Left lung (tissue), 10 donors: Measurements from ENCODE around the gene NFS1. TPM values are rescaled to one million over a fixed set of nuclear protein-coding genes. Genes with fewer than 3 reads are reported as not detected.

ENCODE experiments used
- ATAC-seq: fragments of 200-7000 bp; cut with Tn5 transposase; one replicate; pipeline ENCODE4 v1.9.1; 2020; ENCODE audit warnings: moderate library complexity
- DNase-seq, 4 donors: peaks; one replicate each; pipeline ENCODE4 v3.0.0-alpha.2; 2013 to 2020
- H3K27ac ChIP-seq, 2 donors: fragments of 200-600 bp; sonication (generic) in 1 of 2; one replicate each; pipeline versions ENCODE4 v1.5.0 to v1.8.0; 2020 to 2021
- H3K27me3 ChIP-seq, 2 donors: fragments of 200-600 bp; sonication (generic) in 1 of 2; one replicate each; pipeline versions ENCODE4 v1.5.0 to v1.8.0; 2020 to 2021
- H3K36me3 ChIP-seq, 2 donors: fragments of 200-600 bp; sonication (generic) in 1 of 2; one replicate each; pipeline versions ENCODE4 v1.5.0 to v1.8.0; 2020 to 2021
- H3K4me1 ChIP-seq, 2 donors: fragments of 200-600 bp; one replicate each; pipeline ENCODE4 v1.8.0; 2021
- H3K4me3 ChIP-seq, 2 donors: fragments of 200-600 bp; sonication (generic) in 1 of 2; one replicate each; pipeline versions ENCODE4 v1.5.0 to v1.8.0; 2020 to 2021; ENCODE audit warnings: mild to moderate bottlenecking in 1 of 2
- H3K9me3 ChIP-seq, 2 donors: fragments of 200-600 bp; sonication (generic) in 1 of 2; one replicate each; pipeline versions ENCODE4 v1.5.0 to v1.8.0; 2020 to 2021
- intact Hi-C, 2 donors: fragments of 100-400 bp; cut with DNase I; formaldehyde crosslinking; loops; one replicate each; pipeline versions ENCODE4 v1.11.2 to v1.14.2; 2022
- polyA plus RNA-seq, 6 donors: library from polyadenylated mRNA; unstranded; fragments of 120-200 nt; gene quantifications; one replicate each; pipeline ENCODE4 v1.2.1, GENCODE V29; 2013; ENCODE audit not compliant: insufficient read length in 6 of 6
- total RNA-seq, 2 donors: library from RNA; stranded (reverse); fragmentation: NEBNext Ultra II Directional; extraction: Animal tissue kit (Norgen Biotek cat#: 25700); gene quantifications; one replicate each; pipeline ENCODE4 v1.2.1, GENCODE V29; 2021
- TF ChIP-seq, protein P1 (sequence below), 2 donors: fragments of 200-600 bp; sonication (generic) in 1 of 2; IDR thresholded peaks; one replicate each; pipeline versions ENCODE4 v1.5.0 to v1.8.0; 2021; ENCODE audit warnings: antibody characterized with exemption in 2 of 2
- donor health status: DM: no; HTN: yes; CAD: no.
- donor health status: DM: no; HTN: no; CAD: no.

NFS1 gene
- total and polyA plus RNA-seq, 8 donors: 18.5 to 32.5 (median 20.5) TPM

GRCh38 chr20:35637276-35637675 is 61.9 kb downstream of the NFS1 start:
- TF ChIP-seq, protein P1, sequence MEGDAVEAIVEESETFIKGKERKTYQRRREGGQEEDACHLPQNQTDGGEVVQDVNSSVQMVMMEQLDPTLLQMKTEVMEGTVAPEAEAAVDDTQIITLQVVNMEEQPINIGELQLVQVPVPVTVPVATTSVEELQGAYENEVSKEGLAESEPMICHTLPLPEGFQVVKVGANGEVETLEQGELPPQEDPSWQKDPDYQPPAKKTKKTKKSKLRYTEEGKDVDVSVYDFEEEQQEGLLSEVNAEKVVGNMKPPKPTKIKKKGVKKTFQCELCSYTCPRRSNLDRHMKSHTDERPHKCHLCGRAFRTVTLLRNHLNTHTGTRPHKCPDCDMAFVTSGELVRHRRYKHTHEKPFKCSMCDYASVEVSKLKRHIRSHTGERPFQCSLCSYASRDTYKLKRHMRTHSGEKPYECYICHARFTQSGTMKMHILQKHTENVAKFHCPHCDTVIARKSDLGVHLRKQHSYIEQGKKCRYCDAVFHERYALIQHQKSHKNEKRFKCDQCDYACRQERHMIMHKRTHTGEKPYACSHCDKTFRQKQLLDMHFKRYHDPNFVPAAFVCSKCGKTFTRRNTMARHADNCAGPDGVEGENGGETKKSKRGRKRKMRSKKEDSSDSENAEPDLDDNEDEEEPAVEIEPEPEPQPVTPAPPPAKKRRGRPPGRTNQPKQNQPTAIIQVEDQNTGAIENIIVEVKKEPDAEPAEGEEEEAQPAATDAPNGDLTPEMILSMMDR (IDR thresholded peaks at IDR 0.05): no peak
- Histone ChIP-seq H3K4me3 (no peak overlapping the region), H3K4me1 (peaks cover 0 to 17% of the 10 kb centered on the region in 2 donors), H3K27ac (no peak overlapping the region), H3K9me3 (no peaks in the 10 kb centered on the region), H3K27me3 (no peaks in the 10 kb centered on the region), H3K36me3 (peaks cover 0 to 7% of the 10 kb centered on the region in 2 donors)
- intact Hi-C loops: no loop called here
- ATAC-seq (no peak), DNase-seq (no peak)

DNA sequence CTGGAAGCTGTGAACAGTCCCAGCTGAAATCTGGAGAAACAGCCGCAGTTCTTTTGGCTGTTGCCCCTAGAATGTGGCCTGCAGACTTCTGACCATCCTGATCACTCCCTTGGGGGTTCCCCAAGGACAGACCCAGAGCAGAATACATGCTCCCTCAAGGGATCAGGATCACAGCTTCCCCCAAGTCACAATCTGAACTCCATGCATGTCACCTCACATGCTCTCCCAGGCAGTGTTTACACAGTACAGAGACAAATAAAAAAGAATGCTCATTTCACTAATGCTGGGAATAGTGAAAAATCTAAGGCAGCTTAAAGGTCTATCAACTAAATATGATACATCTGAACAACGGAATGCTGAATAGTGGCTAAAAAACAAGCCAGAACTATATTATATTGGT is 63.1 kb downstream of the NFS1 start:
- Histone ChIP-seq H3K27ac (no peak overlapping the region), H3K9me3 (no peaks in the 10 kb centered on the region), H3K36me3 (peaks cover 0 to 19% of the 10 kb centered on the region in 2 donors), H3K4me3 (no peak overlapping the region), H3K4me1 (peaks cover 0 to 11% of the 10 kb centered on the region in 2 donors), H3K27me3 (no peaks in the 10 kb centered on the region)
- TF ChIP-seq, protein P1 (IDR thresholded peaks at IDR 0.05): no peak
- intact Hi-C loops: no loop called here
- peak in 1 of 4 donors; percentile 5 for DNase-seq
- ATAC-seq: no peak

- DNase-seq (peak in 1 of 4 donors; percentile 58), ATAC-seq (no peak)
- Histone ChIP-seq H3K9me3 (no peaks in the 10 kb centered on the region), H3K27me3 (no peaks in the 10 kb centered on the region), H3K4me3 (no peak overlapping the region), H3K27ac (no peak overlapping the region), H3K4me1 (peaks cover 0 to 11% of the 10 kb centered on the region in 2 donors), H3K36me3 (peaks cover 0 to 23% of the 10 kb centered on the region in 2 donors)
- TF ChIP-seq, protein P1 (IDR thresholded peaks at IDR 0.05): no peak
- intact Hi-C loops: no loop called here
These were observed 63.5 kb downstream of the NFS1 start for GRCh38 chr20:35635652-35636051.

DNA sequence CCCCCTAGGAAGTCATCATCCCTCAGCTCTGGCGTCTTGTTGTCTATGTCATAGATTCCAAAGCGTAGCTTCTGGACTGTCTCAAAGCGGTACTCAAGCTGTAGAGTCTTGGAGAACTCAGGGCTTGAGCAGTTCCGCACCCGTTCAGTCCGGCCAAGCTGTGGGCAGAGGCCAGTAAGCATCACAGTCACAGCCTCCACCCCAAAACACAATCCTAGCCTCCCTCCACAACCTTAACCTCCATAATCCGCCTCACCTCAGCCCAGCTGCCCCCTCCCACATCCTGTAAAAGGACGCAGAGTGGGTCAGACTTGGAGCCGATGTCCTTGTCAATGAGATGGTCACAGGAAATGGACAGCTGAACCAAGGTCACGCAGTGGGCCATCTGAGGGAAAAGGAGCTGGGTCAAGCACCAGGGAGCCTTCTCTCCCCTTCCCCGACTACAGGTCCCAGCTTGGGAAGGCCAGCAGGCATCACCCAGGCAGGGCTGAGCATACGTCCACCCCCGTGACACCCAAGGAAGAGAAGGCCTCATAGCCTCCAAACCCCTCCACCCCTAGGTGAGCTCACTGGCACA is 66.5 kb downstream of the NFS1 start:
- Histone ChIP-seq H3K36me3 (peaks cover 0 to 54% of the 10 kb centered on the region in 2 donors), H3K9me3 (no peaks in the 10 kb centered on the region), H3K27ac (no peak overlapping the region), H3K4me3 (no peak overlapping the region), H3K27me3 (no peaks in the 10 kb centered on the region), H3K4me1 (peaks cover 0 to 25% of the 10 kb centered on the region in 2 donors)
- DNase-seq (no peak), ATAC-seq (no peak)
- intact Hi-C loops: no loop called here
- TF ChIP-seq, protein P1 (IDR thresholded peaks at IDR 0.05): no peak

DNA sequence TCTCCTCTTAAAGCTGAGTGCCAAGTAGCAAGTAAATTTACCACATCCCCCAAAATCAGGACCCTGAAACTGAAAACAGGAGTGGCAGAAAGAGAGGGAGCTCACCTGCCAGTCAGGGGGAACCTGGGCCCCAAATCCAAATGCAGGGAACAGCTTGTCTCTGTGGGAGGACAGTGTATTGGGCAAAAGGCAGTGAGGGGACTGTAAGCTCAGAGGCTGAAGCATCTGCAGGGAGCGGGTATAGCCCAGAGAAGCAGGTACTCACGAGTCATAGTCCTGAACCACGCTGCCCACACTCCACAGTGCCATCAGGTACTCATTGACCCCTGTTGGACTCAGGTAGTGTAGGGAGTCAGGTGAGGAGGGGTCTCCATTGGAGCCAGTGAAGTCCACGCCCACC is 68.5 kb downstream of the NFS1 start:
- ATAC-seq: no peak
- Histone ChIP-seq H3K9me3 (no peaks in the 10 kb centered on the region), H3K27ac (no peak overlapping the region), H3K27me3 (no peaks in the 10 kb centered on the region), H3K36me3 (peaks cover 0 to 73% of the 10 kb centered on the region in 2 donors), H3K4me1 (peaks cover 0 to 16% of the 10 kb centered on the region in 2 donors), H3K4me3 (no peak overlapping the region)
- intact Hi-C loops: no loop called here
- no peak for DNase-seq
- TF ChIP-seq, protein P1 (IDR thresholded peaks at IDR 0.05): no peak
